Endodermal cell (in vitro differentiated cells): Measurements from ENCODE around the gene MYORG. TPM values are rescaled to one million over a fixed set of nuclear protein-coding genes. Genes with fewer than 3 reads are reported as not detected.

ENCODE experiments used
- DNase-seq: peaks from one replicate; pipeline ENCODE4 v3.0.0-alpha.2; 2017
- H3K27ac ChIP-seq: 2 replicates; pipeline ENCODE4 v1.5.1; 2013; ENCODE audit warnings: mild to moderate bottlenecking, low read depth, low read length, moderate library complexity
- H3K27me3 ChIP-seq: 2 replicates; pipeline ENCODE4 v1.6.1; 2013; ENCODE audit warnings: mild to moderate bottlenecking, low read length, moderate library complexity; ENCODE audit not compliant: insufficient read depth, control insufficient read depth, poor library complexity, severe bottlenecking
- H3K36me3 ChIP-seq: 2 replicates; pipeline ENCODE4 v1.7.0; 2013; ENCODE audit warnings: mild to moderate bottlenecking, low read length, moderate library complexity; ENCODE audit not compliant: control insufficient read depth, insufficient read depth
- H3K4me1 ChIP-seq: one replicate; pipeline ENCODE4 v1.7.0; 2013; ENCODE audit warnings: low read length; ENCODE audit not compliant: control insufficient read depth, insufficient read depth
- H3K4me3 ChIP-seq: 2 replicates; pipeline ENCODE4 v1.5.1; 2013; ENCODE audit warnings: mild to moderate bottlenecking, low read length, moderate library complexity
- H3K9ac ChIP-seq: 2 replicates; pipeline ENCODE4 v1.6.1; 2013; ENCODE audit warnings: mild to moderate bottlenecking, low read length, moderate library complexity; ENCODE audit not compliant: poor library complexity, severe bottlenecking; ENCODE audit errors: extremely low read depth
- H3K9me3 ChIP-seq: 2 replicates; pipeline ENCODE4 v1.6.1; 2013; ENCODE audit warnings: mild to moderate bottlenecking, low read length, moderate library complexity; ENCODE audit not compliant: control insufficient read depth
- H3K27ac Mint-ChIP-seq: 2 replicates; pipeline ENCODE4 v1.8.0; 2020; ENCODE audit warnings: mixed read lengths
- H3K27me3 Mint-ChIP-seq: 2 replicates; pipeline ENCODE4 v1.8.0; 2021; ENCODE audit warnings: mild to moderate bottlenecking, mixed read lengths; ENCODE audit not compliant: insufficient read depth
- H3K36me3 Mint-ChIP-seq: 2 replicates; pipeline ENCODE4 v1.8.0; 2020; ENCODE audit warnings: low read depth, mixed read lengths
- H3K4me1 Mint-ChIP-seq: 2 replicates; pipeline ENCODE4 v1.8.0; 2020; ENCODE audit warnings: mixed read lengths
- H3K4me3 Mint-ChIP-seq: 2 replicates; pipeline ENCODE4 v1.8.0; 2020; ENCODE audit warnings: mild to moderate bottlenecking, moderate library complexity, mixed read lengths
- H3K9me3 Mint-ChIP-seq: 2 replicates; pipeline ENCODE4 v1.8.0; 2020; ENCODE audit warnings: mild to moderate bottlenecking, mixed read lengths
- CTCF ChIP-seq: fragments of 200-600 bp; sonication (generic); conservative IDR thresholded peaks from 2 replicates; pipeline ENCODE4 v1.5.0; 2021; ENCODE audit warnings: antibody characterized with exemption, mild to moderate bottlenecking
- WGBS, 2 experiments: methylation state at CpG; one replicate each; pipeline versions ENCODE4 v1.1.5 to v1.1.7; 2013; ENCODE audit warnings: missing lambda C conversion rate in 2 of 2, mixed read lengths in 1 of 2; ENCODE audit not compliant: insufficient coverage in 1 of 2, insufficient read length in 1 of 2; 5-methylcytosine and 5-hydroxymethylcytosine counted together
- long read RNA-seq, 4 experiments: library from polyadenylated mRNA in 2 of 4; library from RNA in 1 of 4; library from capped mRNA in 1 of 4; stranded (forward) in 3 of 4; unstranded in 1 of 4; transcript quantifications; one replicate each; pipeline ENCODE4 v2.0.0, GENCODE V29; 2020 to 2021; ENCODE audit warnings: inconsistent platforms in 1 of 4
- polyA plus RNA-seq, 2 experiments: library from polyadenylated mRNA; stranded (reverse); fragments of 50-300 nt; gene quantifications; one replicate each; pipeline ENCODE4 v1.2.3, GENCODE V29; 2013
- total RNA-seq, 2 donors: library from RNA; stranded (reverse); fragmentation: NEBNext Ultra II Directional in 1 of 2; extraction: Animal tissue kit (Norgen Biotek cat#: 25700) in 1 of 2; gene quantifications; 2 replicates in 1 of 2; 3 replicates in 1 of 2; pipeline ENCODE4 v1.2.1, GENCODE V29; 2021

Gene MYORG
- 10 to 100 TPM; 56.7 to 58.8 TPM for total RNA-seq
- polyA plus RNA-seq (2013, experiment 1 of 2), result 10.2 TPM
- 10.9 TPM for polyA plus RNA-seq (2013, experiment 2 of 2)
- long read RNA-seq, experiment 1, full-length matches to known transcripts, result 2 of 30 reads
- long read RNA-seq, experiment 1, partial matches to known transcripts, result 0 of 30 reads
- long read RNA-seq, experiment 1, other reads (novel, unspliced or antisense), result 28 of 30 reads
- long read RNA-seq, experiment 2, full-length matches to known transcripts, result 54 of 112 reads
- long read RNA-seq, experiment 2, partial matches to known transcripts, result 0 of 112 reads
- long read RNA-seq, experiment 2, other reads (novel, unspliced or antisense), result 58 of 112 reads
- long read RNA-seq, experiment 3, full-length matches to known transcripts, result 133 of 180 reads
- long read RNA-seq, experiment 3, partial matches to known transcripts, result 0 of 180 reads
- long read RNA-seq, experiment 3, other reads (novel, unspliced or antisense), result 47 of 180 reads
- long read RNA-seq, experiment 4, result 0 reads

- Histone ChIP-seq H3K9ac (peak within 1 kb of the TSS; percentile 71), H3K4me3 (peak within 1 kb of the TSS; percentile 92), H3K36me3 (peaks cover 20% of the 10 kb centered on the region), H3K4me1 (no peaks in the 10 kb centered on the region), H3K9me3 (peaks cover 2% of the 10 kb centered on the region), H3K27ac (no peak within 1 kb of the TSS), H3K27me3 (peaks cover 25% of the 10 kb centered on the region)
- Mint-ChIP-seq H3K4me1 (peaks cover 28% of the 10 kb centered on the region), H3K27me3 (peaks cover 31% of the 10 kb centered on the region), H3K4me3 (peak within 1 kb of the TSS; percentile 87), H3K36me3 (peaks cover 20% of the 10 kb centered on the region), H3K9me3 (peaks cover 11% of the 10 kb centered on the region), H3K27ac (peak within 1 kb of the TSS; percentile 99)
- no peak for TF ChIP-seq CTCF
- peak; percentile 100 for DNase-seq
- WGBS, 2 experiments, result 0 to 1% methylated on average over 30 to 54 of the region's 54 CpGs
Observed at GRCh38 chr9:34376596-34377403, at the start of gene MYORG. TSS of gene MYORG (minus strand) at chr9:34376898. CDS start at chr9:34372943, 3,955 bp downstream.

GRCh38 chr9:34419716-34420504 lies 43.2 kb upstream of the MYORG start:
- no peak overlapping the region for H3K9ac ChIP-seq
- no peaks in the 10 kb centered on the region for H3K4me1 ChIP-seq
- no peak for DNase-seq
- no peaks in the 10 kb centered on the region for H3K36me3 ChIP-seq
- Mint-ChIP-seq H3K27me3 (no peaks in the 10 kb centered on the region), H3K27ac (no peak overlapping the region), H3K36me3 (no peaks in the 10 kb centered on the region), H3K4me3 (no peak overlapping the region), H3K9me3 (no peaks in the 10 kb centered on the region), H3K4me1 (no peaks in the 10 kb centered on the region)
- no peaks in the 10 kb centered on the region for H3K9me3 ChIP-seq
- TF ChIP-seq CTCF, result no peak
- H3K27me3 ChIP-seq, result no peaks in the 10 kb centered on the region
- WGBS, 2 experiments, result 77 to 80% methylated on average over 3 to 4 of the region's 4 CpGs
- no peak overlapping the region for H3K4me3 ChIP-seq
- H3K27ac ChIP-seq, result no peak overlapping the region

GRCh38 chr9:34417734-34418133 lies 41.0 kb upstream of the MYORG start:
- WGBS, 2 experiments, result 97 to 100% methylated on average over 3 of the region's 3 CpGs
- H3K27me3 Mint-ChIP-seq, result no peaks in the 10 kb centered on the region

More at GRCh38 chr9:34417734-34418133, 41.0 kb upstream of the MYORG start:
- TF ChIP-seq CTCF, result no peak
- DNase-seq, result no peak
- Histone ChIP-seq H3K4me1 (no peaks in the 10 kb centered on the region), H3K9me3 (no peaks in the 10 kb centered on the region), H3K9ac (no peak overlapping the region), H3K4me3 (no peak overlapping the region), H3K27ac (no peak overlapping the region), H3K27me3 (no peaks in the 10 kb centered on the region), H3K36me3 (no peaks in the 10 kb centered on the region)
- Mint-ChIP-seq H3K36me3 (no peaks in the 10 kb centered on the region), H3K9me3 (no peaks in the 10 kb centered on the region), H3K27ac (no peak overlapping the region), H3K4me1 (no peaks in the 10 kb centered on the region), H3K4me3 (no peak overlapping the region)
